ENCODE measurements around the gene ZNF486. TPM values are rescaled to one million over a fixed set of nuclear protein-coding genes. Genes with fewer than 3 reads are reported as not detected.

The ZNF486 gene
- total and polyA plus RNA-seq, 2 donors (not counting 1 experiment from before 2014, with no cell fraction given), result 5.3 to 16.6 TPM

Small RNA genes lying within 50 kb of the gene (small RNA-seq; reads per million reads assigned to genes)
- not detected for gene AC011447.4 (ENCODE audit: insufficient read length, low read depth, low replicate concordance)

Other genes starting within 250 kb of the ZNF486 start
- gene ZNF682, start 127.7 kb upstream of the ZNF486 start, total RNA-seq, result 11.3 and 16.0 TPM in 2 replicates
- 1.8 and 2.0 TPM in 2 replicates for gene ZNF682, start 127.7 kb upstream of the ZNF486 start, polyA plus RNA-seq
- 14.6 and 15.8 TPM in 2 replicates for gene ZNF90, start 89.2 kb upstream of the ZNF486 start, total RNA-seq
- 8.4 and 9.7 TPM in 2 replicates for gene ZNF90, start 89.2 kb upstream of the ZNF486 start, polyA plus RNA-seq

Measured in B cell (primary cell).